ENCODE results near the gene COL6A5.

DNA sequence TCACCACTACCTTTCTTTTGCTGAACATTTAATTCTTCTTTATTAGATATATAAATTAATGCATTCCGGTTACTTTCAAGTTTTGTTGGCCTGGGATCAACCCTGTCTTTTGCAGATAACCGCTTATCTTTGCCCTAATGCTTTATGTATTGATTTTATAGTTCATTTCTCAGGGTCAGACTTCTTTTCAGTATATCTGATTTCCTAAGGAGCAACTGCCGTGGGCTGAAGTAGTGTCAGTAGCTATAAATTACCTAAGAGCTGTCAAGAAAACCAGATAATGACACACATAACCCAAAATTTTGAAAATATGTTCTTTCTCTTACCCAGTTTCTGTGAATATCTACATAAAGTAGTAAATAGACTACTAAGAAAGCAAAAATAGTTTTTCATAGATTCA is 38.0 kb downstream of the COL6A5 start:
- TF ChIP-seq, protein P1, sequence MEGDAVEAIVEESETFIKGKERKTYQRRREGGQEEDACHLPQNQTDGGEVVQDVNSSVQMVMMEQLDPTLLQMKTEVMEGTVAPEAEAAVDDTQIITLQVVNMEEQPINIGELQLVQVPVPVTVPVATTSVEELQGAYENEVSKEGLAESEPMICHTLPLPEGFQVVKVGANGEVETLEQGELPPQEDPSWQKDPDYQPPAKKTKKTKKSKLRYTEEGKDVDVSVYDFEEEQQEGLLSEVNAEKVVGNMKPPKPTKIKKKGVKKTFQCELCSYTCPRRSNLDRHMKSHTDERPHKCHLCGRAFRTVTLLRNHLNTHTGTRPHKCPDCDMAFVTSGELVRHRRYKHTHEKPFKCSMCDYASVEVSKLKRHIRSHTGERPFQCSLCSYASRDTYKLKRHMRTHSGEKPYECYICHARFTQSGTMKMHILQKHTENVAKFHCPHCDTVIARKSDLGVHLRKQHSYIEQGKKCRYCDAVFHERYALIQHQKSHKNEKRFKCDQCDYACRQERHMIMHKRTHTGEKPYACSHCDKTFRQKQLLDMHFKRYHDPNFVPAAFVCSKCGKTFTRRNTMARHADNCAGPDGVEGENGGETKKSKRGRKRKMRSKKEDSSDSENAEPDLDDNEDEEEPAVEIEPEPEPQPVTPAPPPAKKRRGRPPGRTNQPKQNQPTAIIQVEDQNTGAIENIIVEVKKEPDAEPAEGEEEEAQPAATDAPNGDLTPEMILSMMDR (IDR thresholded peaks at IDR 0.05; ENCODE audit: insufficient read depth, low read length, poor library complexity, severe bottlenecking), result no peak
- TF ChIP-seq EZH2phosphoT487 (conservative IDR thresholded peaks at IDR 0.05; ENCODE audit: low read length), result no peak
